ENCODE data around the gene WDR4. TPM values are rescaled to one million over a fixed set of nuclear protein-coding genes. Genes with fewer than 3 reads are reported as not detected.
"Not testable (repeated sequence)": the region's sequence is repeated elsewhere in the genome, so short reads cannot be mapped to it uniquely, and the experiment has no call there.

Gene WDR4
- total RNA-seq, 2 donors from 2014 or later, result 10.3 to 18.5 TPM

GRCh38 chr21:42892582-42892930 is 13.2 kb upstream of the WDR4 start:
- H3K4me3 ChIP-seq, result peak overlapping the region; percentile 91
- no peaks in the 10 kb centered on the region for H3K27me3 ChIP-seq (replicated peaks; ENCODE audit: insufficient read depth)
- H3K9me3 ChIP-seq, result no peaks in the 10 kb centered on the region
- ATAC-seq (ENCODE audit: insufficient number of reproducible peaks, low FRiP score, low read depth), result peak; percentile 3
- no peak for DNase-seq (ENCODE audit: low spot score)
- TF ChIP-seq, protein P1, sequence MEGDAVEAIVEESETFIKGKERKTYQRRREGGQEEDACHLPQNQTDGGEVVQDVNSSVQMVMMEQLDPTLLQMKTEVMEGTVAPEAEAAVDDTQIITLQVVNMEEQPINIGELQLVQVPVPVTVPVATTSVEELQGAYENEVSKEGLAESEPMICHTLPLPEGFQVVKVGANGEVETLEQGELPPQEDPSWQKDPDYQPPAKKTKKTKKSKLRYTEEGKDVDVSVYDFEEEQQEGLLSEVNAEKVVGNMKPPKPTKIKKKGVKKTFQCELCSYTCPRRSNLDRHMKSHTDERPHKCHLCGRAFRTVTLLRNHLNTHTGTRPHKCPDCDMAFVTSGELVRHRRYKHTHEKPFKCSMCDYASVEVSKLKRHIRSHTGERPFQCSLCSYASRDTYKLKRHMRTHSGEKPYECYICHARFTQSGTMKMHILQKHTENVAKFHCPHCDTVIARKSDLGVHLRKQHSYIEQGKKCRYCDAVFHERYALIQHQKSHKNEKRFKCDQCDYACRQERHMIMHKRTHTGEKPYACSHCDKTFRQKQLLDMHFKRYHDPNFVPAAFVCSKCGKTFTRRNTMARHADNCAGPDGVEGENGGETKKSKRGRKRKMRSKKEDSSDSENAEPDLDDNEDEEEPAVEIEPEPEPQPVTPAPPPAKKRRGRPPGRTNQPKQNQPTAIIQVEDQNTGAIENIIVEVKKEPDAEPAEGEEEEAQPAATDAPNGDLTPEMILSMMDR (IDR thresholded peaks at IDR 0.05), result no peak
- H3K36me3 ChIP-seq, result peaks cover 8% of the 10 kb centered on the region
- peak overlapping the region; percentile 88 to 93 for H3K27ac ChIP-seq
- H3K4me1 ChIP-seq (ENCODE audit: control insufficient read depth in 1 of 2, low read depth in 2 of 2), result peaks cover 6 to 10% of the 10 kb centered on the region in 2 donors

- ATAC-seq (ENCODE audit: insufficient number of reproducible peaks, low FRiP score, low read depth) (no peak), DNase-seq (ENCODE audit: low spot score) (no peak)
- Histone ChIP-seq H3K27ac (no peak overlapping the region), H3K27me3 (replicated peaks; ENCODE audit: insufficient read depth) (no peaks in the 10 kb centered on the region), H3K4me3 (no peak overlapping the region), H3K4me1 (ENCODE audit: control insufficient read depth in 1 of 2, low read depth in 2 of 2) (peaks cover 2% of the 10 kb centered on the region in 2 donors), H3K36me3 (no peaks in the 10 kb centered on the region), H3K9me3 (no peaks in the 10 kb centered on the region)
- TF ChIP-seq, protein P1 (IDR thresholded peaks at IDR 0.05), result no peak
These were observed 8.0 kb upstream of the WDR4 start for GRCh38 chr21:42887326-42887725.

DNA sequence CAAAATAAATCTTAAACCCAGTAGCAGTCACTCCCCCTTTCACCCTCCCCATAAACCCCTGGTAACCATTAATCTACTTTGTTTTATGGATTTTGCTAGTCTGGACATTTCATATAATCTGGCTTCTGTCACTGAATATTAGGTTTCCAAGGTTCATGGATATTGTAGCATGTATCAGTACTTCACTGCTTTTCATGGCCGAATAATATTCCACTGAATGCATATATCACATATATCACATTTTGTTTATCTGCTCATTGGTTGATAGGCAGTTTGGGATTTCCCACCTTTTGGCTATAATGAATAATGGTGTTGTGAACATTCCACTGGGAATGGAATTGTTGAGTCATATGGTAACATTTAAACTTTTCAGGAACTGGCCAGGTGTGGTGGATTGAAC is 4.6 kb upstream of the WDR4 start:
- H3K27me3 ChIP-seq (replicated peaks; ENCODE audit: insufficient read depth), result no peaks in the 10 kb centered on the region
- no peak overlapping the region for H3K4me3 ChIP-seq
- H3K36me3 ChIP-seq, result no peaks in the 10 kb centered on the region
- H3K4me1 ChIP-seq (ENCODE audit: control insufficient read depth in 1 of 2, low read depth in 2 of 2), result peaks cover 0 to 9% of the 10 kb centered on the region in 2 donors
- no peak for ATAC-seq (ENCODE audit: insufficient number of reproducible peaks, low FRiP score, low read depth)
- no peak for DNase-seq (ENCODE audit: low spot score)
- TF ChIP-seq, protein P1 (IDR thresholded peaks at IDR 0.05), result no peak
- no peaks in the 10 kb centered on the region for H3K9me3 ChIP-seq
- H3K27ac ChIP-seq, result no peak overlapping the region

GRCh38 chr21:42880352-42880751 is 1.0 kb upstream of the WDR4 start:
- Histone ChIP-seq H3K27me3 (replicated peaks; ENCODE audit: insufficient read depth) (no peaks in the 10 kb centered on the region), H3K9me3 (no peaks in the 10 kb centered on the region), H3K36me3 (no peaks in the 10 kb centered on the region), H3K4me3 (peak overlapping the region; percentile 78), H3K4me1 (ENCODE audit: control insufficient read depth in 1 of 2, low read depth in 2 of 2) (peaks cover 7 to 18% of the 10 kb centered on the region in 2 donors), H3K27ac (no peak overlapping the region)
- TF ChIP-seq, protein P1 (IDR thresholded peaks at IDR 0.05), result no peak
- no peak for ATAC-seq (ENCODE audit: insufficient number of reproducible peaks, low FRiP score, low read depth)
- DNase-seq (ENCODE audit: low spot score), result no peak

DNA sequence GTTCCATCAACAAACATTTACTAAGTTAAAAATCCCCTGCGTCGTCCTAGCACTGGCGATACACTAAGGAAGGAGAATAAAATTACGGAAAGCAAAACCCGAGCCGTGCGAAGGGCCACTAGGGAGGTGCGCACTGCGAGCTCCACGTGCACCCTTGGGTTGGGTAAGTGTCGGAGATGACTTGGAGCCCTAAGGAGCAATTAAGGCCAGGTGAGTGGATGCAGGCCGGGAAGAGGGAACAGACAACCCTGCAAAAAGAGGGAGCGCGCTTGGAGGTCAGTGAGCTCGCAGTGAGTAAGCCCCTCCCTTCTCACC is 704 bp downstream of the WDR4 start:
- Histone ChIP-seq H3K4me3 (peak overlapping the region; percentile 78), H3K4me1 (ENCODE audit: control insufficient read depth in 1 of 2, low read depth in 2 of 2) (peaks cover 7 to 18% of the 10 kb centered on the region in 2 donors), H3K27ac (peak overlapping the region; percentile 70 to 90), H3K27me3 (replicated peaks; ENCODE audit: insufficient read depth) (no peaks in the 10 kb centered on the region), H3K36me3 (peaks cover 2% of the 10 kb centered on the region), H3K9me3 (no peaks in the 10 kb centered on the region)
- no peak for DNase-seq (ENCODE audit: low spot score)
- ATAC-seq (ENCODE audit: insufficient number of reproducible peaks, low FRiP score, low read depth), result peak; percentile 9
- TF ChIP-seq, protein P1 (IDR thresholded peaks at IDR 0.05), result no peak

DNA sequence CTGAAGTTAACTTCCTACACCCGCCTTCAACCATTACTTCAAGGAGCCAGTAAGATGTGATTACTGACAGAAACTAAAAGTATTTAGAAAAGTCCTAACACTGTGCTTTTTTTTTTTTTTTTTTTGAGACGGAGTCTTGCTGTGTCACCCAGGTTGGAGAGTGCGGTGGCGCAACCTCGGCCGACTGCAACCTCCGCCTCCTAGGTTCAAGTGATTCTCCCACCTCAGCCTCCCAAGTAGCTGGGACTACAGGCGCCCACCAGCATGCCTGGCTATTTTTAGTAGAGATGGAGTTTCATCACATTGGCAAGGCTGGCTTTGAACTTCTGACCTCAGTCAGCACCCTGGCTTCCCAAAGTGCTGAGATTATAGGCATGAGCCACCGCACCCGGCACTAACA is 3.5 kb downstream of the WDR4 start:
- peaks cover 23% of the 10 kb centered on the region for H3K36me3 ChIP-seq
- not testable (repeated sequence) for H3K27me3 ChIP-seq (replicated peaks; ENCODE audit: insufficient read depth); ATAC-seq (ENCODE audit: insufficient number of reproducible peaks, low FRiP score, low read depth); H3K4me3 ChIP-seq; H3K27ac ChIP-seq; H3K9me3 ChIP-seq; DNase-seq (ENCODE audit: low spot score)
- H3K4me1 ChIP-seq (ENCODE audit: control insufficient read depth in 1 of 2, low read depth in 2 of 2), result peaks cover 7 to 18% of the 10 kb centered on the region in 2 donors
